Brain microvascular endothelial cell (primary cell): ENCODE data around the gene THEM4.
"Not testable (repeated sequence)": the region's sequence is repeated elsewhere in the genome, so short reads cannot be mapped to it uniquely, and the experiment has no call there.

ENCODE experiments used
- DNase-seq: peaks from one replicate; pipeline ENCODE4 v3.0.0-alpha.2; 2020
- H3K27ac ChIP-seq: fragments of 250-450 bp; sonication (Bioruptor Pico); 2 replicates; pipeline ENCODE4 v1.5.1; 2020; ENCODE audit warnings: mild to moderate bottlenecking, moderate library complexity
- H3K27me3 ChIP-seq: fragments of 250-450 bp; sonication (Bioruptor Pico); replicated peaks from 2 replicates; pipeline ENCODE4 v1.5.1; 2020; ENCODE audit warnings: mild to moderate bottlenecking
- H3K36me3 ChIP-seq: fragments of 250-450 bp; sonication (Bioruptor Pico); replicated peaks from 2 replicates; pipeline ENCODE4 v1.5.1; 2020; ENCODE audit warnings: mild to moderate bottlenecking
- H3K4me3 ChIP-seq: 2 replicates; pipeline ENCODE4 v1.5.1; 2011; ENCODE audit warnings: low read depth, mild to moderate bottlenecking, control low read depth, low read length, moderate library complexity
- CTCF ChIP-seq: IDR thresholded peaks from 2 replicates; pipeline ENCODE4 v1.5.1; 2011; ENCODE audit warnings: low read depth, mild to moderate bottlenecking, moderate library complexity, low read length, control low read depth, inconsistent platforms; ENCODE audit errors: missing control alignments
- in situ Hi-C: cut with HindIII; loops from 2 replicates; pipeline ENCODE4 v1.10.0; 2017; ENCODE audit warnings: low sequenced_read_pairs, low pct_ligation_motif_present

The THEM4 gene

GRCh38 chr1:151905070-151905442 is 4.3 kb downstream of the THEM4 start:
- DNase-seq: peak; percentile 23

GRCh38 chr1:151902858-151903257 is 6.5 kb downstream of the THEM4 start:
- H3K27me3 ChIP-seq: no peaks in the 10 kb centered on the region

More at GRCh38 chr1:151905070-151905442, 4.3 kb downstream of the THEM4 start:
- Histone ChIP-seq H3K4me3 (no peak overlapping the region), H3K27me3 (no peaks in the 10 kb centered on the region), H3K36me3 (no peaks in the 10 kb centered on the region), H3K27ac (peak overlapping the region; percentile 77)
- no peak for TF ChIP-seq CTCF
- in situ Hi-C loops: no loop called here

GRCh38 chr1:151900804-151901203 is 8.5 kb downstream of the THEM4 start:
- in situ Hi-C loops, H3K36me3 ChIP-seq, H3K27me3 ChIP-seq, DNase-seq, H3K4me3 ChIP-seq, H3K27ac ChIP-seq: not testable (repeated sequence)

More at GRCh38 chr1:151902858-151903257, 6.5 kb downstream of the THEM4 start:
- no peak for TF ChIP-seq CTCF
- Histone ChIP-seq H3K36me3 (no peaks in the 10 kb centered on the region), H3K27ac (no peak overlapping the region), H3K4me3 (no peak overlapping the region)
- no peak for DNase-seq
- in situ Hi-C loops: no loop called here

GRCh38 chr1:151898519-151898991 is 10.8 kb downstream of the THEM4 start:
- Histone ChIP-seq H3K27me3 (no peaks in the 10 kb centered on the region), H3K36me3 (no peaks in the 10 kb centered on the region), H3K4me3 (no peak overlapping the region), H3K27ac (no peak overlapping the region)
- DNase-seq: peak; percentile 14
- in situ Hi-C loops: no loop called here
- TF ChIP-seq CTCF: no peak

GRCh38 chr1:151897991-151898431 is 11.3 kb downstream of the THEM4 start:
- in situ Hi-C loops: no loop called here
- no peaks in the 10 kb centered on the region for H3K36me3 ChIP-seq
- no peak for TF ChIP-seq CTCF
- H3K4me3 ChIP-seq: no peak overlapping the region
- DNase-seq: no peak
- no peak overlapping the region for H3K27ac ChIP-seq
- no peaks in the 10 kb centered on the region for H3K27me3 ChIP-seq

- in situ Hi-C loops: no loop called here
- no peaks in the 10 kb centered on the region for H3K27me3 ChIP-seq
- H3K27ac ChIP-seq: peak overlapping the region; percentile 28
- H3K36me3 ChIP-seq: no peaks in the 10 kb centered on the region
- no peak overlapping the region for H3K4me3 ChIP-seq
- no peak for TF ChIP-seq CTCF
- peak; percentile 14 for DNase-seq
These were observed 16.0 kb downstream of the THEM4 start for GRCh38 chr1:151893176-151893924.
